Transverse colon (tissue), 4 donors: Measurements from ENCODE around the gene RTTN.

Source experiments
- CTCF ChIP-seq, 5 experiments: fragments of 200-600 bp in 3 of 5; fragments of 450-650 bp in 2 of 5; sonication (generic) in 3 of 5; IDR thresholded peaks; 1 replicate in 2 of 5; 2 replicates in 3 of 5; pipeline ENCODE4 v1.5.1; 2016 to 2017; ENCODE audit warnings: antibody characterized with exemption in 5 of 5, inconsistent platforms in 3 of 5, mild to moderate bottlenecking in 2 of 5, moderate library complexity in 1 of 5
- EP300 ChIP-seq: sonication (generic); formaldehyde crosslinking; IDR thresholded peaks from one replicate; pipeline ENCODE4 v1.6.1; 2017; ENCODE audit warnings: antibody characterized with exemption, low read depth
- POLR2A ChIP-seq: fragments of 450-650 bp; IDR thresholded peaks from one replicate; pipeline ENCODE4 v1.6.1; 2016; ENCODE audit warnings: antibody characterized with exemption, mild to moderate bottlenecking, moderate library complexity
- POLR2AphosphoS5 ChIP-seq, 3 donors: sonication (generic); formaldehyde crosslinking; IDR thresholded peaks; one replicate each; pipeline ENCODE4 v1.6.1; 2016; ENCODE audit warnings: antibody characterized with exemption in 3 of 3

GRCh38 chr18:70069382-70069781, 136.1 kb downstream of the RTTN start:
- TF ChIP-seq CTCF (IDR thresholded peaks at IDR 0.05), result no peak
- no peak for TF ChIP-seq POLR2AphosphoS5 (IDR thresholded peaks at IDR 0.05)
- TF ChIP-seq POLR2A, result no peak
- no peak for TF ChIP-seq EP300
